Esophagus muscularis mucosa (tissue), 3 donors: ENCODE data around the gene PRODH.
"Not testable (repeated sequence)": the region's sequence is repeated elsewhere in the genome, so short reads cannot be mapped to it uniquely, and the experiment has no call there.

Experiments used
- POLR2A ChIP-seq: fragments of 450-650 bp; IDR thresholded peaks from one replicate; pipeline ENCODE4 v1.6.1; 2017; ENCODE audit warnings: antibody characterized with exemption, moderate library complexity, mild to moderate bottlenecking, low read depth
- TF ChIP-seq, protein P1 (sequence below), 3 experiments: fragments of 200-600 bp in 2 of 3; fragments of 450-650 bp in 1 of 3; sonication (generic) in 2 of 3; IDR thresholded peaks; one replicate each; pipeline ENCODE4 v1.5.1; 2017 to 2019; ENCODE audit warnings: antibody characterized with exemption in 3 of 3, mild to moderate bottlenecking in 2 of 3, moderate library complexity in 1 of 3

DNA sequence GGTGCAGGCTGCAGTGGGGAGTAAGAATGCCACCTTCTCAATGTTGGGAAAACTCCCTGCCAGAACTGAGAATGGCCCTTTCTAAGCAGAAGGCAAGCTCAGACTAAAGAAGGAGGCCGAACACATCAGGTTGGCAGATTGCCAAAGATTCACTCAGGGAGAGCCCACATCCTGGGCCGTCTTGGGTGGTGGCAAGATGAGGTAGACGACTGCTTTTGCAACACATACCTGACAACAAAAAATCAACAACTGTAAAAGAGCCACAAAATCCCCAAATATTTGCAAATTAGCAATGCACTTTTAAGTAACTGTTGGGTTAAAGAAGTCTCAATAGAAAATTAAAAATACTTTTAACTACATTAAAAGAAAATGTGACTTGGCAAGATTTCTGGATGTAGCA lies 54.8 kb downstream of the PRODH start:
- TF ChIP-seq, protein P1, sequence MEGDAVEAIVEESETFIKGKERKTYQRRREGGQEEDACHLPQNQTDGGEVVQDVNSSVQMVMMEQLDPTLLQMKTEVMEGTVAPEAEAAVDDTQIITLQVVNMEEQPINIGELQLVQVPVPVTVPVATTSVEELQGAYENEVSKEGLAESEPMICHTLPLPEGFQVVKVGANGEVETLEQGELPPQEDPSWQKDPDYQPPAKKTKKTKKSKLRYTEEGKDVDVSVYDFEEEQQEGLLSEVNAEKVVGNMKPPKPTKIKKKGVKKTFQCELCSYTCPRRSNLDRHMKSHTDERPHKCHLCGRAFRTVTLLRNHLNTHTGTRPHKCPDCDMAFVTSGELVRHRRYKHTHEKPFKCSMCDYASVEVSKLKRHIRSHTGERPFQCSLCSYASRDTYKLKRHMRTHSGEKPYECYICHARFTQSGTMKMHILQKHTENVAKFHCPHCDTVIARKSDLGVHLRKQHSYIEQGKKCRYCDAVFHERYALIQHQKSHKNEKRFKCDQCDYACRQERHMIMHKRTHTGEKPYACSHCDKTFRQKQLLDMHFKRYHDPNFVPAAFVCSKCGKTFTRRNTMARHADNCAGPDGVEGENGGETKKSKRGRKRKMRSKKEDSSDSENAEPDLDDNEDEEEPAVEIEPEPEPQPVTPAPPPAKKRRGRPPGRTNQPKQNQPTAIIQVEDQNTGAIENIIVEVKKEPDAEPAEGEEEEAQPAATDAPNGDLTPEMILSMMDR (IDR thresholded peaks at IDR 0.05), result not testable (repeated sequence)
- not testable (repeated sequence) for TF ChIP-seq POLR2A
